Cardiac muscle cell (in vitro differentiated cells and primary cell): Measurements from ENCODE around the gene SPOCK3. TPM values are rescaled to one million over a fixed set of nuclear protein-coding genes. Genes with fewer than 3 reads are reported as not detected.
A peak's percentile ranks its signal among the peaks of the same experiment; 100 is the strongest.

Experiments
- DNase-seq, 2 donors: peaks; one replicate each; pipeline versions ENCODE4 v3.0.0 to v3.0.0-alpha.2; 2010 to 2017; ENCODE audit warnings: low read depth in 1 of 2, low spot score in 1 of 2
- H3K27ac ChIP-seq: fragments of 200-600 bp; sonication (generic); 2 replicates; pipeline ENCODE4 v1.5.1; 2016
- H3K27me3 ChIP-seq: fragments of 200-600 bp; sonication (generic); 2 replicates; pipeline ENCODE4 v1.6.0; 2016; ENCODE audit warnings: control low read depth
- H3K36me3 ChIP-seq: fragments of 200-600 bp; sonication (generic); 2 replicates; pipeline ENCODE4 v1.5.1; 2016; ENCODE audit warnings: control low read depth
- H3K4me1 ChIP-seq: fragments of 200-600 bp; sonication (generic); 2 replicates; pipeline ENCODE4 v1.8.1; 2017; ENCODE audit warnings: low read depth, mild to moderate bottlenecking, mixed run types
- H3K4me3 ChIP-seq: fragments of 200-600 bp; sonication (generic); 2 replicates; pipeline ENCODE4 v1.5.1; 2016; ENCODE audit warnings: mild to moderate bottlenecking
- H3K9me3 ChIP-seq: fragments of 200-600 bp; sonication (generic); 2 replicates; pipeline ENCODE4 v1.5.1; 2017; ENCODE audit warnings: low read depth, mild to moderate bottlenecking, control low read depth
- polyA plus RNA-seq: library from polyadenylated mRNA; unstranded; fragments of >200 nt; fragmentation: Nextera tagmentation; extraction: Ambion mirVana; gene quantifications from 2 replicates; pipeline ENCODE4 v1.2.1, GENCODE V29; 2016
- total RNA-seq: library from RNA; depleted of rRNA; stranded (reverse); fragments of >200 nt; gene quantifications from 2 replicates; pipeline ENCODE4 v1.2.3, GENCODE V29; 2016
- TF ChIP-seq, protein P1 (sequence below): IDR thresholded peaks from 2 replicates; pipeline ENCODE4 v1.5.1; 2012; ENCODE audit warnings: low read depth, mild to moderate bottlenecking, low read length

Gene SPOCK3
- total and polyA plus RNA-seq, 2 experiments from 2014 or later = 1.3 to 4.6 TPM

DNA sequence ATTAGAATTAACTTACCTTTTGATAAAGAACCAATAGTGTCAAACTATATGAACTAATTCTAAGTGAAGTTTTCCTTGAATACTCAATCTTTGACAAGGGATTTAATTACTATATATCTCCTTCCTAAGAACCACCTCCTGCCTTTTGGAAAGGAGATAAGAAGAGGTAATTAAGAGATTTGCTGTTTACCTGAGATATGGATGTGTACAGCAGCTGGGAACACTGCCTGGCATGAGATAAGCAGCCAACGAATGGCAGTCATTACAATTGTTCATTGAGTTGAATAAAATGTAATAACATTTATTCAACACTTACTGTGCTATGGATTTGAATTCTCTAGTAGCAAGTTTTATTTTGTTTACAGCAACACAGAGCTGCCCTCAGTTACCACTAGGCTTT lies 407.1 kb downstream of the SPOCK3 start:
- no peaks in the 10 kb centered on the region for H3K4me1 ChIP-seq
- no peak overlapping the region for H3K4me3 ChIP-seq
- no peak for DNase-seq
- no peaks in the 10 kb centered on the region for H3K27me3 ChIP-seq
- H3K36me3 ChIP-seq = no peaks in the 10 kb centered on the region
- no peaks in the 10 kb centered on the region for H3K9me3 ChIP-seq
- H3K27ac ChIP-seq = no peak overlapping the region
- TF ChIP-seq, protein P1, sequence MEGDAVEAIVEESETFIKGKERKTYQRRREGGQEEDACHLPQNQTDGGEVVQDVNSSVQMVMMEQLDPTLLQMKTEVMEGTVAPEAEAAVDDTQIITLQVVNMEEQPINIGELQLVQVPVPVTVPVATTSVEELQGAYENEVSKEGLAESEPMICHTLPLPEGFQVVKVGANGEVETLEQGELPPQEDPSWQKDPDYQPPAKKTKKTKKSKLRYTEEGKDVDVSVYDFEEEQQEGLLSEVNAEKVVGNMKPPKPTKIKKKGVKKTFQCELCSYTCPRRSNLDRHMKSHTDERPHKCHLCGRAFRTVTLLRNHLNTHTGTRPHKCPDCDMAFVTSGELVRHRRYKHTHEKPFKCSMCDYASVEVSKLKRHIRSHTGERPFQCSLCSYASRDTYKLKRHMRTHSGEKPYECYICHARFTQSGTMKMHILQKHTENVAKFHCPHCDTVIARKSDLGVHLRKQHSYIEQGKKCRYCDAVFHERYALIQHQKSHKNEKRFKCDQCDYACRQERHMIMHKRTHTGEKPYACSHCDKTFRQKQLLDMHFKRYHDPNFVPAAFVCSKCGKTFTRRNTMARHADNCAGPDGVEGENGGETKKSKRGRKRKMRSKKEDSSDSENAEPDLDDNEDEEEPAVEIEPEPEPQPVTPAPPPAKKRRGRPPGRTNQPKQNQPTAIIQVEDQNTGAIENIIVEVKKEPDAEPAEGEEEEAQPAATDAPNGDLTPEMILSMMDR = no peak

DNA sequence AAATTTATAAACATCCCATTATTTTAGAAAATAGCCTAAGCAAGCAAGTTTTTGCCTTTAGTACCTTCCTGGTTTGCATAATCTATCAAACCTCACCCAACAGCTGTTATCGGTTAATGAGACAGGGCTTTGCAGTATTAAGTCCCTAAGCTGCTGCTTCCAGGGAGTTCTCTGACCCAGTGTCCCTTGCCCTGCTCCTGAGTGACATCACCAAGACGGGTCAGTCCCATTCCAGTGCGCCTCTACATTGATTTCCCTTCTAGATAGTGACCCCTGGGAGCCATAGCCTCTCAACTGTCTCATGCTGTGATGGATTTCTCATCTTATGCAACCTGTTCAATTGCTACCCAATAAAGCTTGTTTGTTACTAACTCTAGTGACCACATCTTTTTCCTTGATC lies 410.4 kb downstream of the SPOCK3 start:
- H3K4me1 ChIP-seq = no peaks in the 10 kb centered on the region

DNA sequence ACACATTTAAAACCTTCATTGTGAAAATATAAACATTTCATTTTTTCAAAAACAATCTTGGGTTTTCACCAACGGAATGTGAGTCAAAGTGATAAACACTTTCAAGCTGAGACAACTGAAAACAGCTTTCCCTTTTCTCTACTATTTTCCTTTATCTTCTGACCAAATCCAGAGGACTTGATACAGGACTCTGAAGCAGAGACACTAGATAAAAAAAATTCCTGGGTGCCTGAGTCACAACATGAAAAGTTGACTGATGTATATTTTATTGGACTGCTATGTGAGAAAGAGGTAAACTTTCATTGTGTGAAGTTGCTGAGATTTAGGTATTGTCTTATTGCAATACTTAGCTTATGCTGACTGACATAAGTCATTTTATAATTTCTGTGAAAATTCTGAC lies 411.2 kb downstream of the SPOCK3 start:
- no peaks in the 10 kb centered on the region for H3K4me1 ChIP-seq
- TF ChIP-seq, protein P1 = no peak
- no peak overlapping the region for H3K27ac ChIP-seq
- no peaks in the 10 kb centered on the region for H3K27me3 ChIP-seq
- H3K36me3 ChIP-seq = no peaks in the 10 kb centered on the region
- no peaks in the 10 kb centered on the region for H3K9me3 ChIP-seq
- no peak for DNase-seq
- H3K4me3 ChIP-seq = no peak overlapping the region

More for the DNA sequence above, 410.4 kb downstream of the SPOCK3 start:
- H3K9me3 ChIP-seq = no peaks in the 10 kb centered on the region
- H3K27ac ChIP-seq = no peak overlapping the region
- no peak overlapping the region for H3K4me3 ChIP-seq
- H3K36me3 ChIP-seq = no peaks in the 10 kb centered on the region
- TF ChIP-seq, protein P1 = no peak
- H3K27me3 ChIP-seq = no peaks in the 10 kb centered on the region
- no peak for DNase-seq

DNA sequence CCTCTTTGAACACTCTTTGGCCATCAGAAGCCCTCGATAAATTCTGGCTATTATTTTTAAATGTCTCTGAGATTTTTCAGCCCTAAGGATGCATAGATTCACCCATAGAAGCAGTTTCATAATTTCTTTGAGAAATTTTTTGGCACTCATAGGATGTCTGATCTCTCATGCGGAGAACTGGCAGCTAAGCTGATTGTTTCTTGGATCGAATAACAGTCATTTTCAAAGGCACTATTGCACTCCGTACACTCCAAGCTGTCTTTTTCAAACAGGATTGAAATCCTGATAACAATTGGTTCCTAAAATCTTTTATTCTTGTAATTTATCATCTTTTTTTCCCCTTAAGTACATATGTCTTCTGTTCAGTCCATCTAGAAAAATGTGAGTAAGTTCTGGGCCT lies 411.9 kb downstream of the SPOCK3 start:
- Histone ChIP-seq H3K9me3 (no peaks in the 10 kb centered on the region), H3K36me3 (no peaks in the 10 kb centered on the region), H3K27ac (no peak overlapping the region), H3K27me3 (no peaks in the 10 kb centered on the region), H3K4me1 (no peaks in the 10 kb centered on the region), H3K4me3 (no peak overlapping the region)
- TF ChIP-seq, protein P1 = no peak
- DNase-seq = no peak

DNA sequence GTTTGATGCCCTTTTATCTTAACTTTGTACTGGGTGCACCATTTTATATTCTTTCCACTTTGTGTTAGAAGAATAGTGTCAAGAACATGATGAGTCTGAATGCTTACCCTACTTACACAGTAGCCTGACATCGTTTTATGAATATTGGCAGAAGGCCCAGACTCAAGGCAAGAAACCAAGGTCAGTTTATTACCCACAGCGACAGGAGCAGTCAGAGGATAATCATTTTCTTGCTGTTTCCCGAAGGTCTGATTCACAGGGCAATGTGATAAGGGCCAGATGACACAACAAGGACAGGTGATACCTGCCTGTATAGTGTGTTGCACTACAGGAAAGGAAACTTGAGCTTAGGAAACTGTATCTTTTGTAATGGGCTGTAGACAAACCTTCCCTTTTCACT lies 417.4 kb downstream of the SPOCK3 start:
- H3K4me3 ChIP-seq = no peak overlapping the region
- H3K27ac ChIP-seq = no peak overlapping the region
- TF ChIP-seq, protein P1 = no peak
- no peaks in the 10 kb centered on the region for H3K4me1 ChIP-seq
- H3K27me3 ChIP-seq = no peaks in the 10 kb centered on the region
- H3K36me3 ChIP-seq = no peaks in the 10 kb centered on the region
- DNase-seq = peak in 1 of 2 donors; percentile 3
- no peaks in the 10 kb centered on the region for H3K9me3 ChIP-seq

DNA sequence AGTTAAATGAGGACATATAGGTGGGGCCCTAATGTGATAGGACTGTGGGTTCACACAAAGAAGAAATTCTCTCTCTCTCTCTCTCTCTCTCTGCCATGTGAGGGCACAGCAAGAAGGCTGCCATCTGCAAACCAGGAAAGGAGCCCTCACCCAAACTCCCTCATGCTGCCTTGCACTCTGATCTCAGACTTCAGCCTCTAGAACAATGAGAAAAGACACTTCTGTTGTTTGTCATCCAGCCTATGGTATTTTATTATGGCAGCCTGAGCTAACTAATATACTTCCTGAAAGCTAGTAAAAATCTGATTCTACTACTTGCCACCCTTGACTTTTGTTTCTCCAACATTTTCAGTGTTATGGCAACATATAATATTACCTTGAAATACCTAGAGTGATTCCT lies 425.9 kb downstream of the SPOCK3 start:
- Histone ChIP-seq H3K36me3 (no peaks in the 10 kb centered on the region), H3K27ac (no peak overlapping the region)
- TF ChIP-seq, protein P1 = no peak

More for the DNA sequence above, 425.9 kb downstream of the SPOCK3 start:
- H3K4me1 ChIP-seq = no peaks in the 10 kb centered on the region
- no peak overlapping the region for H3K4me3 ChIP-seq
- DNase-seq = no peak
- H3K27me3 ChIP-seq = no peaks in the 10 kb centered on the region
- H3K9me3 ChIP-seq = no peaks in the 10 kb centered on the region
